Caco-2 (cell line): ENCODE data around the gene SPP1. TPM values are rescaled to one million over a fixed set of nuclear protein-coding genes. Genes with fewer than 3 reads are reported as not detected.

Source experiments
- BruUV-seq: library from RNA; stranded (reverse); fragments of 400-500 nt; replicated peaks from 2 replicates; lab custom pipeline; 2021; lab: Mats Ljungman, UMichigan
- CTCF ChIA-PET: fragments of 300-600 bp; sonication (Branson Sonifier 250); formaldehyde crosslinking; loops from one replicate; lab custom pipeline; 2022; ENCODE audit warnings: antibody characterized with exemption; lab: Charles Lee
- POLR2A ChIA-PET: fragments of 300-600 bp; sonication (Branson Sonifier 250); formaldehyde crosslinking; loops from one replicate; lab custom pipeline; 2022; ENCODE audit warnings: antibody characterized with exemption; lab: Charles Lee
- DNase-seq, 2 experiments: peaks; one replicate each; pipeline versions ENCODE4 v3.0.0 to v3.0.0-alpha.2; 2020 to 2022
- H3K27me3 ChIP-seq: replicated peaks from 2 replicates; pipeline ENCODE4 v1.6.0; 2011; ENCODE audit warnings: low read length; ENCODE audit not compliant: control insufficient read depth, insufficient read depth
- H3K36me3 ChIP-seq: 2 replicates; pipeline ENCODE4 v1.5.1; 2011; ENCODE audit warnings: low read length; ENCODE audit not compliant: control insufficient read depth, insufficient read depth
- H3K4me1 ChIP-seq: fragments of 250-450 bp; sonication (Bioruptor Pico); 2 replicates; pipeline ENCODE4 v1.5.1; 2020; ENCODE audit warnings: mild to moderate bottlenecking
- H3K4me3 ChIP-seq: 2 replicates; pipeline ENCODE4 v1.5.1; 2011; ENCODE audit warnings: low read depth, mild to moderate bottlenecking, control low read depth, low read length
- H3K9me3 ChIP-seq: fragments of 250-450 bp; sonication (Bioruptor Pico); 2 replicates; pipeline ENCODE4 v1.5.1; 2020; ENCODE audit warnings: mild to moderate bottlenecking, moderate library complexity
- H3K27ac Mint-ChIP-seq: one replicate; pipeline ENCODE4 v1.8.0; 2022; ENCODE audit warnings: mixed read lengths; ENCODE audit not compliant: unreplicated experiment
- H3K27me3 Mint-ChIP-seq: one replicate; pipeline ENCODE4 v1.8.0; 2022; ENCODE audit warnings: mixed read lengths; ENCODE audit not compliant: insufficient read depth, unreplicated experiment
- H3K36me3 Mint-ChIP-seq: one replicate; pipeline ENCODE4 v1.8.0; 2022; ENCODE audit warnings: mild to moderate bottlenecking, mixed read lengths; ENCODE audit not compliant: insufficient read depth, unreplicated experiment
- H3K4me1 Mint-ChIP-seq: one replicate; pipeline ENCODE4 v1.8.0; 2022; ENCODE audit warnings: low read depth, mixed read lengths; ENCODE audit not compliant: unreplicated experiment
- H3K4me3 Mint-ChIP-seq: one replicate; pipeline ENCODE4 v1.8.0; 2022; ENCODE audit warnings: mild to moderate bottlenecking, moderate library complexity, mixed read lengths; ENCODE audit not compliant: unreplicated experiment
- H3K9me3 Mint-ChIP-seq: one replicate; pipeline ENCODE4 v1.8.0; 2022; ENCODE audit warnings: mixed read lengths; ENCODE audit not compliant: unreplicated experiment
- intact Hi-C: fragments of 100-400 bp; cut with micrococcal nuclease; formaldehyde crosslinking; loops from one replicate; pipeline ENCODE4 v1.10.0; 2022; ENCODE audit not compliant: unreplicated experiment
- total RNA-seq: library from RNA; stranded (reverse); gene quantifications from 2 replicates; pipeline ENCODE4 v1.2.3, GENCODE V29; 2022
- TF ChIP-seq, protein P1 (sequence below), 2 experiments: fragments of 200-600 bp in 1 of 2; IDR thresholded peaks; 1 replicate in 1 of 2; 2 replicates in 1 of 2; pipeline versions ENCODE4 v1.5.1 to v1.8.0; 2011 to 2022; ENCODE audit warnings: antibody characterized with exemption in 1 of 2, control low read depth in 1 of 2, inconsistent platforms in 1 of 2, low read depth in 1 of 2, low read length in 1 of 2, mild to moderate bottlenecking in 1 of 2, moderate library complexity in 1 of 2; ENCODE audit not compliant: insufficient read depth in 1 of 2, severe bottlenecking in 1 of 2, unreplicated experiment in 1 of 2

Gene SPP1
- total RNA-seq, 1 experiment from 2014 or later, result 0.77 TPM

GRCh38 chr4:88007304-88008121, 32.0 kb downstream of the SPP1 start, which contains the start of gene PKD2:
TSS of gene PKD2 (plus strand) at chr4:88007635. CDS start at chr4:88007734, 99 bp downstream.
- peaks cover 7% of the 10 kb centered on the region for H3K4me1 Mint-ChIP-seq

GRCh38 chr4:88008122-88008742, 32.7 kb downstream of the SPP1 start:
- peak overlapping the region; percentile 49 for H3K4me3 Mint-ChIP-seq
- peaks cover 7% of the 10 kb centered on the region for H3K27me3 Mint-ChIP-seq
- Histone ChIP-seq H3K9me3 (no peaks in the 10 kb centered on the region), H3K4me1 (no peaks in the 10 kb centered on the region), H3K4me3 (peak overlapping the region; percentile 61), H3K27me3 (no peaks in the 10 kb centered on the region), H3K36me3 (no peaks in the 10 kb centered on the region)
- H3K4me1 Mint-ChIP-seq, result peaks cover 7% of the 10 kb centered on the region
- H3K9me3 Mint-ChIP-seq, result no peaks in the 10 kb centered on the region
- TF ChIP-seq, protein P1, sequence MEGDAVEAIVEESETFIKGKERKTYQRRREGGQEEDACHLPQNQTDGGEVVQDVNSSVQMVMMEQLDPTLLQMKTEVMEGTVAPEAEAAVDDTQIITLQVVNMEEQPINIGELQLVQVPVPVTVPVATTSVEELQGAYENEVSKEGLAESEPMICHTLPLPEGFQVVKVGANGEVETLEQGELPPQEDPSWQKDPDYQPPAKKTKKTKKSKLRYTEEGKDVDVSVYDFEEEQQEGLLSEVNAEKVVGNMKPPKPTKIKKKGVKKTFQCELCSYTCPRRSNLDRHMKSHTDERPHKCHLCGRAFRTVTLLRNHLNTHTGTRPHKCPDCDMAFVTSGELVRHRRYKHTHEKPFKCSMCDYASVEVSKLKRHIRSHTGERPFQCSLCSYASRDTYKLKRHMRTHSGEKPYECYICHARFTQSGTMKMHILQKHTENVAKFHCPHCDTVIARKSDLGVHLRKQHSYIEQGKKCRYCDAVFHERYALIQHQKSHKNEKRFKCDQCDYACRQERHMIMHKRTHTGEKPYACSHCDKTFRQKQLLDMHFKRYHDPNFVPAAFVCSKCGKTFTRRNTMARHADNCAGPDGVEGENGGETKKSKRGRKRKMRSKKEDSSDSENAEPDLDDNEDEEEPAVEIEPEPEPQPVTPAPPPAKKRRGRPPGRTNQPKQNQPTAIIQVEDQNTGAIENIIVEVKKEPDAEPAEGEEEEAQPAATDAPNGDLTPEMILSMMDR (IDR thresholded peaks at IDR 0.05; ENCODE audit: insufficient read depth in 1 of 2, low read depth in 1 of 2, low read length in 1 of 2, severe bottlenecking in 1 of 2, unreplicated experiment in 1 of 2), result no peak
- POLR2A ChIA-PET, result no interaction called here
- no TSS peak for BruUV-seq
- H3K36me3 Mint-ChIP-seq, result no peaks in the 10 kb centered on the region
- CTCF ChIA-PET, result no interaction called here
- peak; percentile 47 to 48 for DNase-seq
- intact Hi-C loops, result no loop called here
- H3K27ac Mint-ChIP-seq, result no peak overlapping the region

More at GRCh38 chr4:88007304-88008121, 32.0 kb downstream of the SPP1 start, which contains the start of gene PKD2:
- no TSS peak for BruUV-seq
- Mint-ChIP-seq H3K9me3 (no peaks in the 10 kb centered on the region), H3K4me3 (peak within 1 kb of the TSS; percentile 49), H3K27me3 (peaks cover 9% of the 10 kb centered on the region), H3K27ac (no peak within 1 kb of the TSS), H3K36me3 (no peaks in the 10 kb centered on the region)
- H3K4me3 ChIP-seq, result peak within 1 kb of the TSS; percentile 61
- intact Hi-C loops, result no loop called here
- H3K9me3 ChIP-seq, result no peaks in the 10 kb centered on the region
- CTCF ChIA-PET, result no interaction called here
- no peaks in the 10 kb centered on the region for H3K27me3 ChIP-seq
- DNase-seq, result peak; percentile 73 to 80
- POLR2A ChIA-PET, result no interaction called here
- TF ChIP-seq, protein P1 (IDR thresholded peaks at IDR 0.05; ENCODE audit: insufficient read depth in 1 of 2, low read depth in 1 of 2, low read length in 1 of 2, severe bottlenecking in 1 of 2, unreplicated experiment in 1 of 2), result no peak
- H3K36me3 ChIP-seq, result no peaks in the 10 kb centered on the region
- no peaks in the 10 kb centered on the region for H3K4me1 ChIP-seq

DNA sequence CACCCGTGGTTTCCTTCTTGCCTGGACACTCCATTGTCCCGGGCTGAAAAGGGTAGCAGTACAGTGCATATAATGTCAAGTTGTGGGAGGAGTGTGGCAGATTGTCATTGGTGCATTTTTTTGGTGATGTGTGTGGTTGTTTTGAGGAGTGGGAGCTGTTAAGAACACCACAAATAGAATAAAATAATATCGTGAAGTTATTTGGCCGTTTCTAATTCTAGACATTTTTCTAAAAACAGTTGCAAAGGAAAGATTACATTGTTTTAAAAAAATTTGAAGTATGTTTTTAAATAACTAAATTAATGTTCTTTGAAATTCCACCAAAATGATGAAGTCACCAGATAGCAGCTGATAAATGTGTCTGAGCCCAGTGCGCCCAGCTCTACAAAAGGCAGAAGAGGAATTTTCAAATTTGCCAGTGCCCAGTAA, 33.2 kb downstream of the SPP1 start:
- H3K4me1 ChIP-seq, result no peaks in the 10 kb centered on the region
- TF ChIP-seq, protein P1 (IDR thresholded peaks at IDR 0.05; ENCODE audit: insufficient read depth in 1 of 2, low read depth in 1 of 2, low read length in 1 of 2, severe bottlenecking in 1 of 2, unreplicated experiment in 1 of 2), result no peak
- POLR2A ChIA-PET, result no interaction called here

More for the DNA sequence above, 33.2 kb downstream of the SPP1 start:
- Histone ChIP-seq H3K4me3 (peak overlapping the region; percentile 61), H3K27me3 (no peaks in the 10 kb centered on the region), H3K36me3 (no peaks in the 10 kb centered on the region), H3K9me3 (no peaks in the 10 kb centered on the region)
- no TSS peak for BruUV-seq
- intact Hi-C loops, result no loop called here
- peaks cover 7% of the 10 kb centered on the region for H3K4me1 Mint-ChIP-seq
- H3K27me3 Mint-ChIP-seq, result peaks cover 6% of the 10 kb centered on the region
- H3K9me3 Mint-ChIP-seq, result no peaks in the 10 kb centered on the region
- CTCF ChIA-PET, result no interaction called here
- H3K36me3 Mint-ChIP-seq, result no peaks in the 10 kb centered on the region
- H3K27ac Mint-ChIP-seq, result no peak overlapping the region
- no peak for DNase-seq
- peak overlapping the region; percentile 49 for H3K4me3 Mint-ChIP-seq
